Measurements from ENCODE around the gene ALPL. TPM values are rescaled to one million over a fixed set of nuclear protein-coding genes. Genes with fewer than 3 reads are reported as not detected.

Gene ALPL
- total and polyA plus RNA-seq, 7 donors, result 0.73 to 2.0 (median 1.3) TPM

DNA sequence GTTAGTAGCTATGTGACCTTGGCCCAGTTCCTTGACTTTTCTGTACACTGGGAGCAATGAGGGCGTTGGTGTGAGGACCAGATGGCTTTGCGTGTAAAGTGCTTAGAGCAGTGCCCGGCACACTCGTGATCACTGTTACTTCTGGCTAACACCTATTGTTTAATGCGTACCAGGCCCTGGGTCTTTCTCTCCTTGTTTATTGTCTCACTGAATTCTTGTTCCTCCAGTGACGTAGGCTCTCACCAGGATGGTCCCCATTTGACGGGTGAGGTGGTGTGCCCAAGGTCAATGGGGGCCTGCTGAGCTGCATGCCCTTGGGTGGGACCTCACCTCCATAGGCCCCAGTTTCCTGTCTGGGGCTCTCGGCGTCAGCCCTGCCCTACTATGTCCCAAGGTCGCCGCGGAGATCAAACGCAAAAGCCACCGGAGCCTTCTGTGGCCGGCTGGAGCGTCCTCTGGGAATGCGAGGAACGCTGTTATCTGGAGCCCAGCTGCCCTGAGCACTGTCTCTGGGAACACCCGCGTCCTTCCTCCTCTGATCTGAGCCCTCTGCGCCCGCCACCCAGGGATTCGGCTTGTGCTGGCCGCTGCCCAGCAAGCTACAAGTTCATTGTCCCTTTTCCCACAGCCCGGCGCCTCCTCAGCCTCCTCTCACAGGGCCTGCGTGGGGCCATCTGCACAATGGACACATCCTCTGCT lies 28.9 kb downstream of the ALPL start:
- intact Hi-C loops (cut with DNase I), result no loop called here
- ATAC-seq (no peak), DNase-seq (peak in 1 of 2 donors; percentile 31)
- H3K27ac ChIP-seq, result no peak overlapping the region
- TF ChIP-seq, protein P1, sequence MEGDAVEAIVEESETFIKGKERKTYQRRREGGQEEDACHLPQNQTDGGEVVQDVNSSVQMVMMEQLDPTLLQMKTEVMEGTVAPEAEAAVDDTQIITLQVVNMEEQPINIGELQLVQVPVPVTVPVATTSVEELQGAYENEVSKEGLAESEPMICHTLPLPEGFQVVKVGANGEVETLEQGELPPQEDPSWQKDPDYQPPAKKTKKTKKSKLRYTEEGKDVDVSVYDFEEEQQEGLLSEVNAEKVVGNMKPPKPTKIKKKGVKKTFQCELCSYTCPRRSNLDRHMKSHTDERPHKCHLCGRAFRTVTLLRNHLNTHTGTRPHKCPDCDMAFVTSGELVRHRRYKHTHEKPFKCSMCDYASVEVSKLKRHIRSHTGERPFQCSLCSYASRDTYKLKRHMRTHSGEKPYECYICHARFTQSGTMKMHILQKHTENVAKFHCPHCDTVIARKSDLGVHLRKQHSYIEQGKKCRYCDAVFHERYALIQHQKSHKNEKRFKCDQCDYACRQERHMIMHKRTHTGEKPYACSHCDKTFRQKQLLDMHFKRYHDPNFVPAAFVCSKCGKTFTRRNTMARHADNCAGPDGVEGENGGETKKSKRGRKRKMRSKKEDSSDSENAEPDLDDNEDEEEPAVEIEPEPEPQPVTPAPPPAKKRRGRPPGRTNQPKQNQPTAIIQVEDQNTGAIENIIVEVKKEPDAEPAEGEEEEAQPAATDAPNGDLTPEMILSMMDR (IDR thresholded peaks at IDR 0.05), result no peak
- H3K36me3 ChIP-seq (ENCODE audit: insufficient read depth in 1 of 2, low read depth in 1 of 2), result no peaks in the 10 kb centered on the region
- no peaks in the 10 kb centered on the region for H3K9me3 ChIP-seq
- H3K4me1 ChIP-seq, result no peaks in the 10 kb centered on the region
- H3K27me3 ChIP-seq (ENCODE audit: insufficient read depth in 3 of 3, low read length in 2 of 3), result peaks cover 0 to 32% (median 0%) of the 10 kb centered on the region in 3 donors
- no peak overlapping the region for H3K4me3 ChIP-seq
- 24% methylated on average over 27 of the region's 27 CpGs for WGBS, 3 donors

DNA sequence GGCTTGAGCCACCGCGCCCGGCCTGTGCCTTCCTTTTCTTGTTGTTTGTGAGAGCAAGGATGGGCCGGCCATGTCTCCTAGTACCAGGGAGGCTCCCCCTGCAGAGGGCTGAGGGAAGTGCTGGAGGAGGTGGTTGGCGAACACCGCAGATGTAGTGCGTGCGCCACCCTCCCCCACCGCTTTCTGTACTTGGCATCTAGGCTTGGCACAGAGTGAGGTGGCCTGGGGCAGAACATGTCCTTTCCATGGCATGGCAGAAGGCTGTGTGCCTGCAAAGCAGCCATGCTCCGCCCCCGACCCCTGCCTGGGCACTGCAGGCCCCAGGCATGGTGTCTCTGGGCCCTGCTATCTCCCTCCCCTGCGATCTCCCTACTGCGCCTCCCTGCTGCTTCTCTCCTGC lies 30.7 kb downstream of the ALPL start:
- Histone ChIP-seq H3K27me3 (ENCODE audit: insufficient read depth in 3 of 3, low read length in 2 of 3) (peaks cover 0 to 32% (median 0%) of the 10 kb centered on the region in 3 donors), H3K36me3 (ENCODE audit: insufficient read depth in 1 of 2, low read depth in 1 of 2) (no peaks in the 10 kb centered on the region), H3K9me3 (no peaks in the 10 kb centered on the region), H3K4me3 (no peak overlapping the region), H3K27ac (no peak overlapping the region), H3K4me1 (no peaks in the 10 kb centered on the region)
- intact Hi-C loops (cut with DNase I), result no loop called here
- WGBS, 3 donors, result 74 to 78% (median 74%) methylated on average over 13 of the region's 13 CpGs
- DNase-seq (no peak), ATAC-seq (no peak)
- TF ChIP-seq, protein P1 (IDR thresholded peaks at IDR 0.05), result no peak

DNA sequence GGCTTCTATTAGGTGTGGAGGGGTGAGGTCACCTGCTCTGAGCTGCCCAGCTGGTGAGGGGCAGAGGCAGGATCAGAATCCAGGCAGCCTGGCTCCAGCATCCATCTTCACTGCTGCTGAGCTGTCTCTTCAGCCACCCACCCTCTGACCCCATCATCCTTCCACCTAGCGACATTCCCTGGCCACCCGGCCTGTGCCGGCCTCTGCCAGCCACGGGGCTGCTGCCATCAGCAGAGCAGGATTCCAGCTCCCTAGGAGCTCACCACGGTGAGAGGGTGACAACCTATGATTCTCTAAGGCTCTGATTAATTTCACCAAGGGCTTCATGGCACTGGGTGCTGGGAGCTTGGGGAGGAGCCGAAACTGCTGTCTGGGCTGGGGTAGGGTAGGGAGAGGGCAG lies 32.1 kb downstream of the ALPL start:
- Histone ChIP-seq H3K36me3 (ENCODE audit: insufficient read depth in 1 of 2, low read depth in 1 of 2) (no peaks in the 10 kb centered on the region), H3K27ac (no peak overlapping the region), H3K4me3 (no peak overlapping the region), H3K4me1 (no peaks in the 10 kb centered on the region), H3K9me3 (no peaks in the 10 kb centered on the region), H3K27me3 (ENCODE audit: insufficient read depth in 3 of 3, low read length in 2 of 3) (peaks cover 0 to 32% (median 0%) of the 10 kb centered on the region in 3 donors)
- 58 to 70% (median 59%) methylated on average over 6 of the region's 6 CpGs for WGBS, 3 donors
- intact Hi-C loops (cut with DNase I), result no loop called here
- ATAC-seq (peak in 1 of 4 donors; percentile 25), DNase-seq (no peak)
- TF ChIP-seq, protein P1 (IDR thresholded peaks at IDR 0.05), result no peak

DNA sequence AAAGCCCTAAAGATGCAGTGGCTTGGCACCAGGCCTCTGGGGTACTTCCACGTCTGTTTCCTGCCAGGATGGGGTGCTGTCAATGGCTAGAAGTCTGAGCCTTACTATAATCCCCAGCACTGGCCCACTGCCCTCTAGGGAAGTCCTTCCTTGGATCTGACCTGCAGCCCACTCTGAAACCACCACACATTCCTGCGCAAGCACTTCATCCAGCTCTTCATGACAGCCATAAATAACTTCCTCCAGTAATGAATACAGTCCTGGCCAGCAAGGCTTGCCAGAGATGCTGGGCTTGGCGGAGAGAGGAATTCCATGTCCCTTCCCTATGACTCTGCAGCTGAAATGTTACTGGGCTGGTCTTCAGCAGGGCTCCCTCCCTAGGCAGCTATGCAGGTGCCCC lies 32.6 kb downstream of the ALPL start:
- no peaks in the 10 kb centered on the region for H3K4me1 ChIP-seq
- 17 to 44% (median 34%) methylated on average over 3 of the region's 3 CpGs for WGBS, 3 donors

More for the DNA sequence above, 32.6 kb downstream of the ALPL start:
- intact Hi-C loops (cut with DNase I), result no loop called here
- TF ChIP-seq, protein P1 (IDR thresholded peaks at IDR 0.05), result no peak
- Histone ChIP-seq H3K27me3 (ENCODE audit: insufficient read depth in 3 of 3, low read length in 2 of 3) (peaks cover 0 to 32% (median 0%) of the 10 kb centered on the region in 3 donors), H3K27ac (no peak overlapping the region), H3K9me3 (no peaks in the 10 kb centered on the region), H3K4me3 (no peak overlapping the region), H3K36me3 (ENCODE audit: insufficient read depth in 1 of 2, low read depth in 1 of 2) (no peaks in the 10 kb centered on the region)
- DNase-seq (peak; percentile 50 to 59), ATAC-seq (peak in 2 of 4 donors; percentile 44 to 53)
